Naive thymus-derived CD4-positive, alpha-beta T cell (primary cell): ENCODE results near the gene GOSR1. TPM values are rescaled to one million over a fixed set of nuclear protein-coding genes. Genes with fewer than 3 reads are reported as not detected.

ENCODE experiments used
- ATAC-seq: fragments of 150-1000 bp; cut with Tn5 transposase; 2 replicates; pipeline ENCODE4 v1.10.0; 2021; ENCODE audit warnings: mild to moderate bottlenecking, moderate library complexity
- CTCF ChIA-PET: fragments of 350-600 bp; sonication (Branson Sonifier 250); formaldehyde crosslinking; loops from one replicate; lab custom pipeline; 2021; ENCODE audit warnings: antibody characterized with exemption; lab: Charles Lee
- POLR2A ChIA-PET: fragments of 350-600 bp; sonication (Branson Sonifier 250); formaldehyde crosslinking; loops from one replicate; lab custom pipeline; 2021; ENCODE audit warnings: antibody characterized with exemption, inconsistent platforms; lab: Charles Lee
- DNase-seq, 9 donors: peaks; one replicate each; pipeline versions ENCODE4 v3.0.0 to v3.0.0-alpha.2; 2020 to 2022; ENCODE audit warnings: mixed read lengths in 1 of 9
- H3K27ac ChIP-seq: one replicate; pipeline ENCODE4 v1.7.0; 2013; ENCODE audit warnings: mild to moderate bottlenecking, low read depth, low read length, moderate library complexity
- H3K27me3 ChIP-seq, 2 donors: one replicate each; pipeline ENCODE4 v1.7.0; 2013; ENCODE audit warnings: low read length in 2 of 2, mild to moderate bottlenecking in 2 of 2, moderate library complexity in 2 of 2; ENCODE audit not compliant: control insufficient read depth in 2 of 2, insufficient read depth in 2 of 2
- H3K36me3 ChIP-seq, 3 experiments: 1 replicate in 2 of 3; 2 replicates in 1 of 3; pipeline ENCODE4 v1.7.0; 2013; ENCODE audit warnings: low read length in 3 of 3, mild to moderate bottlenecking in 3 of 3, moderate library complexity in 1 of 3; ENCODE audit not compliant: insufficient read depth in 3 of 3, control insufficient read depth in 2 of 3
- H3K4me1 ChIP-seq, 2 donors: one replicate each; pipeline ENCODE4 v1.7.0; 2013; ENCODE audit warnings: low read length in 2 of 2, mild to moderate bottlenecking in 2 of 2, moderate library complexity in 1 of 2; ENCODE audit not compliant: control insufficient read depth in 2 of 2, insufficient read depth in 2 of 2
- H3K4me3 ChIP-seq: 2 replicates; pipeline ENCODE4 v1.7.0; 2013; ENCODE audit warnings: mild to moderate bottlenecking, low read length
- H3K9me3 ChIP-seq, 3 experiments: 1 replicate in 2 of 3; 2 replicates in 1 of 3; pipeline ENCODE4 v1.7.0; 2013; ENCODE audit warnings: low read length in 3 of 3; ENCODE audit not compliant: control insufficient read depth in 2 of 3
- H3K27ac Mint-ChIP-seq, 9 donors: one replicate each; pipeline ENCODE4 v1.8.0; 2020 to 2022; ENCODE audit warnings: mixed read lengths in 9 of 9, mild to moderate bottlenecking in 8 of 9, moderate library complexity in 5 of 9, inconsistent platforms in 2 of 9
- H3K27me3 Mint-ChIP-seq, 5 donors: one replicate each; pipeline ENCODE4 v1.8.0; 2021 to 2022; ENCODE audit warnings: mixed read lengths in 5 of 5, mild to moderate bottlenecking in 1 of 5
- H3K36me3 Mint-ChIP-seq, 5 donors: one replicate each; pipeline ENCODE4 v1.8.0; 2020 to 2022; ENCODE audit warnings: mixed read lengths in 5 of 5, mild to moderate bottlenecking in 3 of 5, inconsistent platforms in 1 of 5
- H3K4me1 Mint-ChIP-seq, 7 donors: one replicate each; pipeline ENCODE4 v1.8.0; 2020 to 2022; ENCODE audit warnings: mixed read lengths in 7 of 7, mild to moderate bottlenecking in 3 of 7, inconsistent platforms in 1 of 7
- H3K4me3 Mint-ChIP-seq, 10 donors: one replicate each; pipeline ENCODE4 v1.8.0; 2020 to 2022; ENCODE audit warnings: mild to moderate bottlenecking in 10 of 10, mixed read lengths in 10 of 10, moderate library complexity in 6 of 10, inconsistent platforms in 2 of 10
- H3K9me3 Mint-ChIP-seq, 11 donors: one replicate each; pipeline ENCODE4 v1.8.0; 2020 to 2022; ENCODE audit warnings: mixed read lengths in 11 of 11, mild to moderate bottlenecking in 4 of 11, inconsistent platforms in 1 of 11, moderate library complexity in 1 of 11
- intact Hi-C, 2 donors: fragments of 100-400 bp; cut with micrococcal nuclease; formaldehyde crosslinking; loops; one replicate each; pipeline ENCODE4 v1.15.1; 2023
- polyA plus RNA-seq, 2 donors: library from polyadenylated mRNA; unstranded; fragments of 300-500 nt; fragmentation: Illumina TruSeq; gene quantifications; one replicate each; pipeline ENCODE4 v1.2.3, GENCODE V29; 2021
- total RNA-seq, 6 experiments: library from RNA in 5 of 6; stranded (reverse) in 5 of 6; gene quantifications; 1 replicate in 5 of 6; 2 replicates in 1 of 6; pipeline ENCODE4 v1.2.3 and lab custom pipeline; 2021 to 2026

GOSR1 gene
- 10 to 100 TPM; 45.1 to 70.8 (median 62.9) TPM for total RNA-seq
- 10 to 100 TPM; 59.9 to 67.4 TPM for polyA plus RNA-seq
- 59.0 reads per million, percentile 74 among the genes with 10 or more reads in this experiment for total RNA-seq (lab: John Stamatoyannopoulos, UW)

DNA sequence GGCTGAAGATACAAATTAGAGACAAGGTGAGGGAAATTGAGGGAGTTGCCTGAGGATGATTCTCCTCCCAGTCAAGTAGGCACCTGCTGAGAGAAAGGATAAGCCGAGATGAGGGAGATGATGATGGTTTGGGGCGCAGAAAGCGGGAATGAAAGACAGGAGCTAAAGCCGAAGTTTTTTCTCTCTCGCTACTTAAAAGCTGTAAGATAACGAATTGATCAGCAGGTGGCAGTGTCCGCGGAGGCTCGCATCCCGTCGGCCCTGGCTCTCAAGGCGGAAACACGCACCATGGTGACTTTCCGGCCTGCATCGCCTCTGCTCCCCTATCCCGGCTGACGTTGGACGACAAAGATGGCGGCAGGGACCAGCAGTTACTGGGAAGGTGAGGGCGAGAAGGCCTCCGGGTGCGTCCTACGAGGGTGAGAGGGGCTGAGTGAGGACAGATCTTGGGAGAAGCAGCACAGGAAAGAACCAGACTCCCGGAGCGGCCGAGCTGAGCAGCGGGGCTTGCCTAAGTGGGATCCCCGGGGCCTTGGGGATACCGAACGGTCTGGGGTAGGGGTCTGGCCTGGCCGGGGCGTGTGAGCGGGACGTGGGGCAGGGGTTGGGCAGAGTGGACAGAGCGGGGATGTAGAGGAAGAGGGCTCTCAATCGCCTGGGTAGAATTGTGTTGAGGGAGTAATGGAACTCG lies at the start of gene GOSR1:
Gene GOSR1 (plus strand): TSS at position 326 of the 691 bp plus-strand sequence. CDS start 26 bp downstream, at position 352.
- ATAC-seq: peak; percentile 99
- Mint-ChIP-seq H3K4me3 (peak within 1 kb of the TSS; percentile 92 to 99 (median 97)), H3K27me3 (peaks cover 0 to 7% (median 2%) of the 10 kb centered on the region in 5 donors), H3K27ac (peak within 1 kb of the TSS; percentile 94 to 99 (median 99)), H3K36me3 (peaks cover 0 to 9% (median 4%) of the 10 kb centered on the region in 5 donors), H3K4me1 (peaks cover 18 to 59% (median 47%) of the 10 kb centered on the region in 7 donors), H3K9me3 (no peaks in the 10 kb centered on the region)
- DNase-seq: peak; percentile 78 to 92 (median 90)
- Histone ChIP-seq H3K36me3 (peaks cover under 1 to 11% (median 5%) of the 10 kb centered on the region in 3 experiments), H3K4me3 (peak within 1 kb of the TSS; percentile 82), H3K27ac (peak within 1 kb of the TSS; percentile 100), H3K27me3 (no peaks in the 10 kb centered on the region), H3K9me3 (no peaks in the 10 kb centered on the region), H3K4me1 (peaks cover 11 to 13% of the 10 kb centered on the region in 2 donors)
- POLR2A ChIA-PET: interaction anchor here (0.6 to 1.7 kb wide), 5 partner anchors 10 to 352 kb away, joined by 3 to 4 read pairs (median 4); no protein-coding TSS in a partner anchor
- intact Hi-C loops: loop anchor here (1.0 to 10.0 kb wide), 16 partner anchors 98 to 1968 kb away; partner anchors contain the start of genes CPD (in 2 of the 2), NSRP1 (in 2 of the 2), BLMH (in 1 of the 2) and CRLF3 (in 1 of the 2)
- CTCF ChIA-PET: interaction anchor here (0.7 to 1.6 kb wide), 3 partner anchors 110 to 531 kb away, joined by 4 to 6 read pairs (median 6); partner anchors contain the start of gene CRLF3

DNA sequence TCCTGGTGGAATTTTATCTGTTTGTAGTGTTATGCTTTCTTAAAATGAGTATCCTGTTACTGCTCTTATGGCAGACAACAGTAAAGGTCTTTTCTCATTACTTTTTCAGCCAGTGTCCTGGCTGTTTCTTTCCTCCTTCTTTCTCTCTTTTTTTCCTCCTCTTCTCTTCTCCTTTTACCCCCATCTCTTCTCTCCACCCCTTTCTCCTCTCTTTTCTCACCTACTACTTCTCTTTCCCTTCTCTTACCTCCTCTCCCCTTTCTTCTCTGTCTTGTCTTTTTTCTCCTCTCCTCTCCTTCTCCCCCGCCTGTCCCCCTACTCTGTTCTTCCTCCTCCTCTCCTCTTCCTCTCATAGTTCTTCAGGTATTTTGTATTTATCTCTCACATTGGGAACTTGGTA lies 49.6 kb upstream of the GOSR1 start:
- Mint-ChIP-seq H3K4me3 (no peak overlapping the region), H3K36me3 (peaks cover 4 to 52% (median 23%) of the 10 kb centered on the region in 5 donors), H3K27ac (no peak overlapping the region), H3K27me3 (no peaks in the 10 kb centered on the region), H3K4me1 (peaks cover 0 to 2% (median 0%) of the 10 kb centered on the region in 7 donors), H3K9me3 (no peaks in the 10 kb centered on the region)
- ATAC-seq (no peak), DNase-seq (no peak)
- ChIA-PET CTCF (no interaction called here), POLR2A (no interaction called here)
- intact Hi-C loops: no loop called here
- no peaks in the 10 kb centered on the region for H3K4me1 ChIP-seq
- H3K4me3 ChIP-seq: no peak overlapping the region
- no peaks in the 10 kb centered on the region for H3K9me3 ChIP-seq
- H3K27me3 ChIP-seq: no peaks in the 10 kb centered on the region
- no peak overlapping the region for H3K27ac ChIP-seq
- peaks cover 0 to 33% (median 0%) of the 10 kb centered on the region in 3 experiments for H3K36me3 ChIP-seq

DNA sequence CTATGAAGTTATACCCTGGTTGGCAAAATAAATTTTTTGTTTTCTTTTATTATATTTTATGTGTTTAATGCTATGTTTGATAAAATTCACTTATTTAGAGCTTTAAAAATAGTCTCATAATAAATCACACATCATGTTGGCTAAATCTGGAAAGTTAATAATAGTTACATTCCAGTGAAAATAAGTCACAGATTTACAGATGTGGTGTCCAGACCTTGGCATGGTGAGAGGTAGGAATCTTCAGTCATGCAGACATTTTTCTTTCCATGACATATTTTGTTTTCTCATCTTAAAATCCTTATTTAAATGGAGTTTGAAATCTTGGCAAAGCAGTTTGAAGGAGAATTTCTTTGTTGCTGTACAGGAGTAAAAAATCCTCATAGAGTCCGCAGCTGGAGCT lies 48.1 kb upstream of the GOSR1 start:
- ATAC-seq (no peak), DNase-seq (no peak)
- H3K36me3 ChIP-seq: peaks cover 0 to 32% (median 0%) of the 10 kb centered on the region in 3 experiments
- no peak overlapping the region for H3K27ac ChIP-seq
- no peak overlapping the region for H3K4me3 ChIP-seq
- intact Hi-C loops: no loop called here
- Mint-ChIP-seq H3K27me3 (no peaks in the 10 kb centered on the region), H3K4me3 (no peak overlapping the region), H3K9me3 (no peaks in the 10 kb centered on the region), H3K27ac (no peak overlapping the region), H3K36me3 (peaks cover 11 to 57% (median 37%) of the 10 kb centered on the region in 5 donors), H3K4me1 (peaks cover 0 to 2% (median 0%) of the 10 kb centered on the region in 7 donors)
- no peaks in the 10 kb centered on the region for H3K27me3 ChIP-seq
- POLR2A ChIA-PET: interaction anchor here (0.7 kb wide), 1 partner anchor 535 kb away, joined by 3 read pairs; no protein-coding TSS in a partner anchor
- H3K4me1 ChIP-seq: no peaks in the 10 kb centered on the region
- CTCF ChIA-PET: no interaction called here
- no peaks in the 10 kb centered on the region for H3K9me3 ChIP-seq

DNA sequence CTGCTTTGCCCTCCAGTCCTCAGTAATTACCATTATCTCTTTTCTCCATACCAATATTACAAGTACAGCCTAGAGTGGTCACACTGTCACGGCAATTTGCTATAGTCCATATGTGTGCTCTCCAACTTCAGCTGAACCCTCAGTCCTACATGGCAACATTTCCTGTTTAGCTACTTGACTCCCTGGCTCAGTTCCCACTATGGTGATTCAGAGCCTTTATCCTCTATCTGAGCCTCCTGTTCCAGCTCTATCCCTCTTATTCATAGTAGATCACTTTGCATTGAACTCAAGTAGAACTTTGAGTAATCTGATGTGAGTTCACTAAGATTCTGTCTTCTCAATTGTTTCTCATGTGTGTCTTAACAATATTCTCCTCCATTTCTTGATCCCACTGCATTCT lies 43.7 kb upstream of the GOSR1 start:
- Histone ChIP-seq H3K9me3 (no peaks in the 10 kb centered on the region), H3K27ac (no peak overlapping the region), H3K27me3 (no peaks in the 10 kb centered on the region), H3K36me3 (peaks cover 0 to 25% (median 0%) of the 10 kb centered on the region in 3 experiments), H3K4me1 (no peaks in the 10 kb centered on the region), H3K4me3 (no peak overlapping the region)
- POLR2A ChIA-PET: no interaction called here
- peaks cover 0 to 4% (median 0%) of the 10 kb centered on the region in 7 donors for H3K4me1 Mint-ChIP-seq
- CTCF ChIA-PET: no interaction called here
- intact Hi-C loops: no loop called here
- H3K4me3 Mint-ChIP-seq: no peak overlapping the region
- H3K27ac Mint-ChIP-seq: peak overlapping the region in 1 of 9 donors; percentile 10
- DNase-seq: no peak
- H3K36me3 Mint-ChIP-seq: peaks cover 11 to 52% (median 49%) of the 10 kb centered on the region in 5 donors
- no peaks in the 10 kb centered on the region for H3K27me3 Mint-ChIP-seq
- ATAC-seq: no peak
- H3K9me3 Mint-ChIP-seq: no peaks in the 10 kb centered on the region

DNA sequence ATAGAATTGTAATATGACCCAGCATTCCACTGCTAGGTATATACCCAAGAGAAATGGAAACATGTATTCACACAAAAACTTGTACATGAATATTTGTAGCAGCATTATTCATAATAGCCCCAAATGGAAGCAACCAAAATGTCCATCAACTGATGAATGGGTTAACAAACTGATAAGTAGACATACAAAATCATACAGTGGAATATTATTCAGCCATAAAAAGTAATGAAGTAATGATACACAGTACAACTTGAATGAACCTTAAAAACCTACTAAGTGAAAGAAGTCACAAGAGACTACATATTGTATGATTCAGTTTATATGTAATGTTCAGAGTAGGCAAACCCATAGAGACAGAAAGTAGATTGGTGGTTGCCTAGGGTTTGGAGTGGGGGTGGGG lies 40.5 kb upstream of the GOSR1 start:
- no peaks in the 10 kb centered on the region for H3K27me3 Mint-ChIP-seq
- peaks cover 0 to 23% (median 0%) of the 10 kb centered on the region in 3 experiments for H3K36me3 ChIP-seq
- H3K27ac ChIP-seq: no peak overlapping the region
- H3K36me3 Mint-ChIP-seq: peaks cover 7 to 46% (median 39%) of the 10 kb centered on the region in 5 donors
- no peaks in the 10 kb centered on the region for H3K27me3 ChIP-seq
- H3K27ac Mint-ChIP-seq: no peak overlapping the region
- H3K4me1 Mint-ChIP-seq: peaks cover 0 to 4% (median 0%) of the 10 kb centered on the region in 7 donors
- no peak overlapping the region for H3K4me3 Mint-ChIP-seq
- H3K4me1 ChIP-seq: no peaks in the 10 kb centered on the region
- no peak overlapping the region for H3K4me3 ChIP-seq
- H3K9me3 Mint-ChIP-seq: no peaks in the 10 kb centered on the region
- intact Hi-C loops: no loop called here
- POLR2A ChIA-PET: no interaction called here
- DNase-seq (no peak), ATAC-seq (no peak)
- H3K9me3 ChIP-seq: no peaks in the 10 kb centered on the region
- CTCF ChIA-PET: no interaction called here

DNA sequence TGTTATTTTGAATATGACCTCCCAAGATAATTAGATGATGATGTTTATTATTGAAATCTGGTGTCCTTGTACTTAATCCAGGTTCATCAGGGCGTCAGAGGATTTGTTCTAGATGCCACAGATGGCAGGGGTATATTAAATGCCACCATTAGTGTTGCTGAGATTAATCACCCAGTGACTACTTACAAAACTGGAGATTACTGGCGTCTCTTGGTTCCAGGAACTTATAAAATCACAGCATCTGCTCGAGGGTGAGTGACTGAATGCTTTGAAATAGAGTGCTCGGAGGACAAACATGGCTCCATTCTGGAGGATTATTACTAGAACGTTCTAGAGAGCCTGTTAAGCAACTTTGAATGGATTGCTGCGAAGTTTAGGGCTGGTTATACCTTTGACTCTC lies 33.5 kb upstream of the GOSR1 start:
- Mint-ChIP-seq H3K4me1 (peaks cover 0 to 11% (median 3%) of the 10 kb centered on the region in 7 donors), H3K4me3 (no peak overlapping the region), H3K36me3 (peaks cover 0 to 47% (median 25%) of the 10 kb centered on the region in 5 donors), H3K9me3 (peaks cover 0 to 2% (median 0%) of the 10 kb centered on the region in 11 donors), H3K27me3 (no peaks in the 10 kb centered on the region), H3K27ac (no peak overlapping the region)
- DNase-seq: no peak
- H3K27me3 ChIP-seq: no peaks in the 10 kb centered on the region
- H3K27ac ChIP-seq: no peak overlapping the region
- H3K4me3 ChIP-seq: no peak overlapping the region
- ChIA-PET POLR2A (no interaction called here), CTCF (interaction anchor here (0.7 kb wide), 1 partner anchor 15 kb away, joined by 3 read pairs; no protein-coding TSS in a partner anchor)
- no peaks in the 10 kb centered on the region for H3K4me1 ChIP-seq
- intact Hi-C loops: no loop called here
- peaks cover 0 to 11% (median 0%) of the 10 kb centered on the region in 3 experiments for H3K36me3 ChIP-seq
- no peak for ATAC-seq
- H3K9me3 ChIP-seq: no peaks in the 10 kb centered on the region
